Thyroid gland (tissue), 4 donors: ENCODE data around the gene DNAJB12. TPM values are rescaled to one million over a fixed set of nuclear protein-coding genes. Genes with fewer than 3 reads are reported as not detected.
"Not testable (repeated sequence)": the region's sequence is repeated elsewhere in the genome, so short reads cannot be mapped to it uniquely, and the experiment has no call there.

ENCODE experiments used
- DNase-seq, 2 donors: peaks; one replicate each; pipeline ENCODE4 v3.0.0-alpha.2; 2019
- H3K27ac ChIP-seq, 3 donors: fragments of 200-600 bp; sonication (generic); 1 replicate in 2 of 3; 2 replicates in 1 of 3; pipeline ENCODE4 v1.5.1; 2016 to 2019; ENCODE audit warnings: mild to moderate bottlenecking in 1 of 3, moderate library complexity in 1 of 3
- H3K27me3 ChIP-seq: fragments of 200-600 bp; sonication (generic); one replicate; pipeline ENCODE4 v1.5.1; 2019
- H3K36me3 ChIP-seq, 2 donors: fragments of 200-600 bp; sonication (generic); one replicate each; pipeline ENCODE4 v1.5.1; 2016 to 2019
- H3K4me1 ChIP-seq, 2 donors: fragments of 200-600 bp; sonication (generic); one replicate each; pipeline ENCODE4 v1.5.1; 2017 to 2019
- H3K4me3 ChIP-seq, 3 donors: fragments of 200-600 bp; sonication (generic); replicated peaks in 1 of 3; 1 replicate in 2 of 3; 2 replicates in 1 of 3; pipeline ENCODE4 v1.5.1; 2016; ENCODE audit warnings: mild to moderate bottlenecking in 1 of 3
- H3K9me3 ChIP-seq: fragments of 200-600 bp; sonication (generic); one replicate; pipeline ENCODE4 v1.5.1; 2017
- CTCF ChIP-seq, 6 experiments: fragments of 200-600 bp in 3 of 6; fragments of 450-650 bp in 3 of 6; sonication (generic) in 3 of 6; IDR thresholded peaks; one replicate each; pipeline ENCODE4 v1.5.1; 2016 to 2019; ENCODE audit warnings: antibody characterized with exemption in 6 of 6, mild to moderate bottlenecking in 2 of 6, inconsistent platforms in 1 of 6, moderate library complexity in 1 of 6
- POLR2A ChIP-seq, 2 donors: fragments of 450-650 bp; IDR thresholded peaks; one replicate each; pipeline ENCODE4 v1.6.1; 2017; ENCODE audit warnings: antibody characterized with exemption in 2 of 2, mild to moderate bottlenecking in 2 of 2, moderate library complexity in 1 of 2
- WGBS, 2 donors: methylation state at CpG; one replicate each; pipeline ENCODE4 v1.1.5; 2017; 5-methylcytosine and 5-hydroxymethylcytosine counted together
- intact Hi-C: fragments of 100-400 bp; cut with DNase I; formaldehyde crosslinking; loops from one replicate; pipeline ENCODE4 v1.15.1; 2023
- total RNA-seq, 4 donors: library from RNA; depleted of rRNA; stranded (reverse); fragments of >200 nt; gene quantifications; one replicate each; pipeline ENCODE4 v1.2.3, GENCODE V29; 2016

Gene DNAJB12
- total RNA-seq, 4 donors from 2014 or later = 31.6 to 49.7 (median 44.1) TPM

DNA sequence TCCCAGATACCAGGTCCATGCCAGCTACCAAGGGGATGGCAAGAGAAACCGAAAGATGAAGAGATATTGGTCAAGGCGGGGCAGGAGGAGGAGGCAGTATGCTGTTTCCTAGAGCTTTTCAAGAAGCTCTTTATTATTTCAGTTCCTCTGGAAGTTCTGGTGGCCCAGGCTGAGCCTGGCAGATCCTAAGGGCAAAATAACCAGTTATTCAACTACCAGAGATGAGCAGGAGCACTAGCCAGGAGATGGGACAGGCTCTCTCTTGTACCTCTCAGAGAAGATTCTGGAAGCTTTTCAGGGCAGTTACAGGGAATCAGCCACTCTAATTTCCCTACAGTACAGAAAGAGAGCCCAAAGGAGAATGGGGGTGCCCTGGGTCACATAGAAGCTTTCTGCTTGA lies 5.3 kb downstream of the DNAJB12 start:
- Histone ChIP-seq H3K4me1 (peaks cover 11 to 14% of the 10 kb centered on the region in 2 donors), H3K27me3 (no peaks in the 10 kb centered on the region), H3K27ac (no peak overlapping the region), H3K36me3 (peaks cover 3 to 4% of the 10 kb centered on the region in 2 donors), H3K4me3 (no peak overlapping the region), H3K9me3 (no peaks in the 10 kb centered on the region)
- intact Hi-C loops = no loop called here
- TF ChIP-seq CTCF (IDR thresholded peaks at IDR 0.05) (no peak), POLR2A (IDR thresholded peaks at IDR 0.05) (no peak)
- no peak for DNase-seq
- WGBS, 2 donors = 88 to 91% methylated on average over 2 of the region's 2 CpGs

GRCh38 chr10:72348282-72348681 lies 6.4 kb downstream of the DNAJB12 start:
- peaks cover 4 to 5% of the 10 kb centered on the region in 2 donors for H3K36me3 ChIP-seq
- H3K4me3 ChIP-seq = no peak overlapping the region
- intact Hi-C loops = no loop called here
- no peak for DNase-seq
- no peaks in the 10 kb centered on the region for H3K9me3 ChIP-seq
- 94 to 95% methylated on average over 5 to 7 of the region's 7 CpGs for WGBS, 2 donors
- H3K27ac ChIP-seq = no peak overlapping the region
- TF ChIP-seq POLR2A (IDR thresholded peaks at IDR 0.05) (no peak), CTCF (IDR thresholded peaks at IDR 0.05) (no peak)
- H3K27me3 ChIP-seq = no peaks in the 10 kb centered on the region
- peaks cover 5 to 10% of the 10 kb centered on the region in 2 donors for H3K4me1 ChIP-seq

- H3K27ac ChIP-seq, H3K9me3 ChIP-seq, H3K27me3 ChIP-seq, H3K4me3 ChIP-seq, H3K4me1 ChIP-seq, intact Hi-C loops, DNase-seq: not testable (repeated sequence)
- H3K36me3 ChIP-seq = peaks cover 12 to 16% of the 10 kb centered on the region in 2 donors
- WGBS, 2 donors = 93 to 94% methylated on average over 7 of the region's 7 CpGs
Observed at GRCh38 chr10:72346117-72346516, 8.6 kb downstream of the DNAJB12 start.

GRCh38 chr10:72344932-72345331 lies 9.8 kb downstream of the DNAJB12 start:
- TF ChIP-seq POLR2A (IDR thresholded peaks at IDR 0.05) (no peak), CTCF (IDR thresholded peaks at IDR 0.05) (no peak)
- WGBS, 2 donors = 87 to 90% methylated on average over 9 to 11 of the region's 11 CpGs
- Histone ChIP-seq H3K4me3 (no peak overlapping the region), H3K27me3 (no peaks in the 10 kb centered on the region), H3K36me3 (peaks cover 16% of the 10 kb centered on the region in 2 donors), H3K4me1 (peaks cover 0 to 3% of the 10 kb centered on the region in 2 donors), H3K27ac (no peak overlapping the region), H3K9me3 (no peaks in the 10 kb centered on the region)
- no peak for DNase-seq
- intact Hi-C loops = no loop called here

- H3K4me1 ChIP-seq = no peaks in the 10 kb centered on the region
Observed at GRCh38 chr10:72342911-72343310, 11.8 kb downstream of the DNAJB12 start.

More at GRCh38 chr10:72342911-72343310, 11.8 kb downstream of the DNAJB12 start:
- Histone ChIP-seq H3K27me3 (no peaks in the 10 kb centered on the region), H3K4me3 (no peak overlapping the region), H3K9me3 (no peaks in the 10 kb centered on the region), H3K36me3 (peaks cover 21 to 26% of the 10 kb centered on the region in 2 donors), H3K27ac (no peak overlapping the region)
- intact Hi-C loops = no loop called here
- DNase-seq = no peak
- no peak for TF ChIP-seq POLR2A (IDR thresholded peaks at IDR 0.05)
- no peak for TF ChIP-seq CTCF (IDR thresholded peaks at IDR 0.05)
- 91 to 92% methylated on average over 5 of the region's 5 CpGs for WGBS, 2 donors
